Cortex of kidney (tissue), 1 donor: ENCODE results near the gene OR4D11.
"Not testable (repeated sequence)": the region's sequence is repeated elsewhere in the genome, so short reads cannot be mapped to it uniquely, and the experiment has no call there.

Source experiments
- DNase-seq: peaks from one replicate; lab custom pipeline; 2025; lab: John Stamatoyannopoulos, UW

The OR4D11 gene

DNA sequence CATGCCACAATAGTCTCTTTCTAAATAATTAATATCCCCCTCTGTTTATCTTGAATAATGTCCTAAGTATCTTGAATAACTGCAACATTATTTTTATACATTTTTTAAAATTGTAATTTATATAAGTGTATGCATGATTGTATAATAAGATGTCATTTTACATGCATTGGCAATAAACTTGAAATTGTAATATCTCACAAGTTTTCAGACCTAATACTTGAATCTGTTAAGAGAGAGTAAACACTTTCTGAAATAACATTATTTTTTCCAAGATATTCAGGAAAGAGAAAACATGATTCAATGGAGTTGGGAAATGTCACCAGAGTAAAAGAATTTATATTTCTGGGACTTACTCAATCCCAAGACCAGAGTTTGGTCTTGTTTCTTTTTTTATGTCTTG is at the start of gene OR4D11:
Gene OR4D11 (plus strand): TSS at position 301 of the 400 bp plus-strand sequence. CDS start 0 bp downstream, at position 301.
- DNase-seq, result no peak

DNA sequence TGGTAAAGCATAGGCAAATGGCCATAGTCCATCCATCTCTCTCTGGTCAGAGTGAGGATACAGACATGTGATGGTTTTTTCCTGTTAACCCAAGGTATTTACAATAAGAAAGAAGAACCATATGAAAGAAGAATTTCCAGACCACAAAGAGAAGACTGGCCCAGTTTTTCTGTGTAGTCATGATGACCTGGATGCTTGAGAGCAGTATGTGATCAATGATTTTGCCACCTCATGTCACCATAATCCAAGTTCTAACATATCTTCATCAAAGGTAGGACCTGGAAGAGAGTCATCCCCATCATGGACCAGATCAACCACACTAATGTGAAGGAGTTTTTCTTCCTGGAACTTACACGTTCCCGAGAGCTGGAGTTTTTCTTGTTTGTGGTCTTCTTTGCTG is 46.7 kb upstream of the OR4D11 start, which contains the start of gene OR4D6:
Gene OR4D6 (plus strand): TSS at position 301 of the 400 bp plus-strand sequence. CDS start 0 bp downstream, at position 301.
- no peak for DNase-seq

DNA sequence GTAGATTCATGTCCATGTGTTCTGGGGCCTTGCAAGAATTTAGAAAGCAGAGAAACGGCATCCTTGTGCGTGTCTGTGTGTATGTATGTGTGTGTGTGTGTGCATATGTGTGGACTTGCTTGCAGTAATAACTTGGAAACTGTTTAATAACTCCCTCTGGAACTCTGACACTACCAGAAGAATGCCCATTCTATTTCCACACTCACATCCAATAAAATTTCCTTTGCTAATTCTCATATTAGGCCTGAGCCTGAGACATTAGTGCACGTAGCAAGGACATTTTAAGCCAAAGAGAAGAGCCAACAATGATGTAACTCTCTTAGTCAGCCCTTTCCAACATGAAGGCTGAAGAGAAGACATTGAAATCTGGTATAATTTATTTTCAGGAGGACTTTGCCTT is 43.5 kb upstream of the OR4D11 start:
- no peak for DNase-seq

DNA sequence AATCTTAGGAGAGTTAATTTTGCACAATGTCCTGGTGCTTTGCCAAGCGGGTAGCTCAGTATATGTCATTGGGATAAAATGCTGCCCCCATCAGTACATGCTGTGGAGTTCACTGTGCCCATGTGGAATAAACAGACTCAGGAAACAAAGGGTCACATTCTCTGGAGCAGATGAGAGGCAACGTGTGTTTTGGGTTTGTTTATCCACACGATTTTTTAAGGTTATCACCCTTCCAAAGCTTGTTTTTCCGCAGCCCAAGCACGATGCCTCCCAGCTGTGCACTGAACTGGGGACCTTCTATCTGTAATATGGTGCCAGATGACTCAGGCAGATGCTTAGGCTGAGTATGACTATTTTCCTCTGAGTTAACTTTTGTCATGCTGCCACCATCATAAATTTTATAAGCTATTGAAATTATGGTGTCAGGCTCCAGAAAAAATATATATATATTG is 40.2 kb upstream of the OR4D11 start:
- DNase-seq, result no peak

DNA sequence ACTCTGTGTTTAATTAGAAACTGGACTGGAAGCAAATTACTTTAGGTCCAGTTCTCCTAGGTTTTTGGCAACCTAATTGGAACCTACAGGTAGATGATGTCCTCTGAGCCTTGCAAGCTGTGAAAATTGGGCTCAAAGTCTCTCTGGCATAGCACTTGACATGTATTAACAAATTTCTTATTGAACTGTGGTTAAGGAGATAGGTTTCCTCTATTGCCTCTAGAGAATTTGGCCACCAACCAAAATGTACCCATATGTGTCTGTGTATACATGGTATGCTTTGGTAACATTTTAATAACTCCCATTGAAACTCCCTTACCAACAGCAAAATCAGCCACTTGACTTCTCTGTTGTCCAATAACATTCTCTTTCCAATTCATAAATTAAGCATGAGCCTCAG is 30.4 kb upstream of the OR4D11 start, which contains the start of gene OR4D10:
Gene OR4D10 (plus strand): TSS at position 301 of the 400 bp plus-strand sequence. CDS start 4,115 bp downstream, outside the sequence.
- no peak for DNase-seq

DNA sequence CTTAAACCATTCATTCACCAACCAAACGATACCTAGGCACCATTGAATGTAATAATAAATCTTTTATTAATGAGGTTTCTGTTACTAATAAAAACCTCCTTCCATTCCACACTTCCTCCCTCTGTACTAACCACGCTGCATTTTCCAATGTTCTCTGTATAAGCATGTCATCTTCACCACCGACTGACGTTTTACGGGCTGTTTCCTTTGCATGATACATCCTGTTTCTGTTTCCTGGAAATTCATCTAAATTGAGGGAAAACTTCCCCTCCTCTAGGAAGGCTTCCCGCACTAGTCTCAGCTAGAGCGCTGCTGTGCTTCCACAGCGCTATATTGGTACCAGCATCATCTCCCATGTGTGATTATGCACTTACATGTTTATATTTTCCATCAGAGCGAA is 28.2 kb upstream of the OR4D11 start:
- no peak for DNase-seq

DNA sequence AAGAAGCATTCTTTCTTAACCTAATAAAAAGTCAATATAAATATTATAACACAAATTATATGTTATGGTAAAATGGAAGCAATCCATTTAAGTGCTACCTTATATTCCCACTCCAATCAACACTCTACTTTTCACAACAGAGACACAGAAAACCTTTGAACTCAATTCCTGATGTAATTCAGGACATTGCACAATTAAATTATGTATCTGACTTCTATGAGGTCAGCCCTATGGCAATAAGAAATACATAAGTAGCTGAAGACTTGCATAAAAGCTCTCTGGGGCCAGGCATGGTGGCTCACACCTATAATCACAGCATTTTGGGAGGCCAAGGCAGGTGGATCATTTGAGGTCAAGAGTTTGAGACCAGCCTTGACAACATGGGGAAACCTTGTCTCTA is 23.5 kb upstream of the OR4D11 start:
- no peak for DNase-seq

DNA sequence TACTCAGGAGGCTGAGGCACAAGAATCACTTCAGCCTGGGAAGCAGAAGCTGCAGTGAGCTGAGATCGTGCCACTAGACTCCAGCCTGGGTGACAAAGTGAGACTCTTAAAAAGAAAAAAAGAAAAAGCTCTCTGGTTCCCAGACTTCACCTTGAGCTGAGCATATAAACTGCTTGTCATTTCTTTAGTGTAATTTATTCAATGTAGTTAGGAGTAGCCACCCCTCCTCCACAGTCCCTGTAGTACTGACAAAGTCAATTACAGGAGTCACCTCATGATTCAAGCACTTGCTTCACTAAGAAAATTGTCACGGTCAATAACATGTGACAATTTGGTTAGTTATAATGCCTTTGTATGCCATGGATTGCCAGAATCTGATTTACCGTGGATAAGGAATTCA is 23.0 kb upstream of the OR4D11 start:
- DNase-seq, result no peak

DNA sequence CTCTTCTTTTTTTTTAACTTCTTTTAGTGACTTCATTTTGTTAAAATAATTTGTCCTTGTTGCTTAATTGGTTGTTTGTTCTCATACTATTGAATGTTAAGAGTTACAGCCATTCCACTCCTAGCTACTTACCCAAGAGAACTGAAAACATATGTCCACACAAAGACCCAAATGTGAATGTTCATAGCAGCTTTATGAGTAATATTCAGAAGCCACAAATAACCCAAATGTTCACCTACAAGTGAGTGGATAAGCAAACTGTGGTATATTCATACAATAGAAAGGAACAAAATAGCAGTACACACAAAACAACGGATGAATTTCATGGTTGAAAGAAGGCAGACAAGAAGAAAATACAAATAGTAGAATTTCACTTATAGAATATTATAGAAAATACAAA is 1.4 kb upstream of the OR4D11 start:
- DNase-seq, result no peak

DNA sequence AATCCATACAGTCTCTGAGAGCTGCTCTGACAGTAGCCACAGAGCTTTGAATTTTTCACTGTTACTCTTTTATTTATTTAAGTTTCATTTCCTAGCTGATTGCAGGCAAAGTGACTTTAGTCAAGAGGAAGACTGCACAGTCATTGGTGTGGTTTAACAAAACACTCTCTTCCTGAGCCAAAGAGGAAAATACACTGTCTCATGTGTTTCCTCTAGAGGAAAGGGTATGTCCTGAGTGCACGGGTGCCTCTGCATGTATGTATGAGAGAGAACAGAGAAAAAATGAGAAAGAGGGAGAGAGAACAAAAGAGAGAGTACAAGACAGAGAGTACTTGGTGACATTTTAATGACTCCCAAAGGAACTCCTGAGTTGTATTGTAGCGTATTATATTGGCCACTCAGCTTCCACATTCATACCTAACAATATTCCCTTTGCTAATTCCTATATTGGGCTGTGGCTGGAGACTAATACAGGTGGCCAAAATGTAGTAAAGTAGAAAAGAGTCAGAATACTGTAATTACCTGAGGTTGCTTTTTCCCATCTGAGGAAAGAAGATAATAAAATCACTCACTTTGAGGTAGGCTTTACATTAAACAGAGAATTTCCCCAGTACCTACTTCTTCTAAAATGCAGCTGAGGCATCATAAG is 7.7 kb downstream of the OR4D11 start, which contains the start of gene OR4D9:
Gene OR4D9 (plus strand): TSS at position 599 of the 649 bp plus-strand sequence. CDS start 3,374 bp downstream, outside the sequence.
- DNase-seq, result no peak

DNA sequence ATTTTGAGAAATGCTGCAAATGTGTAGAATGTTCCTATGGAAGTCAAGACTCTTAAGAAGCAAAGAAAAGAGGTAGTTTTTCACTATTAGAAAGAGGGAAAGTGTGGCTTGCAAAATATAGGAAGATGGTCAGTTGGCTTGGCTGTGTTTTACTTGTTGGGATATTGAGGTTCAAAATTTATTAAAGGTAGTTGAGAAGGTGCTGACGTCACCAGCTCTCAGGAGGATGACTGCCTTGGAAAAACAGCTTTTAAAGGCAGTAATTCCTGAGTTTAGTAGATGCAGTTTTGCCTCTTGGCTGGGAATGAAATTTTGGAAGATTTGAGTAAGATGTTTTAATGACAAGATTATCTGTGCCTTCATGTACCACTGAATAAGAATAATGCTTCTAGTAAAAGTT is 8.3 kb downstream of the OR4D11 start:
- no peak for DNase-seq

DNA sequence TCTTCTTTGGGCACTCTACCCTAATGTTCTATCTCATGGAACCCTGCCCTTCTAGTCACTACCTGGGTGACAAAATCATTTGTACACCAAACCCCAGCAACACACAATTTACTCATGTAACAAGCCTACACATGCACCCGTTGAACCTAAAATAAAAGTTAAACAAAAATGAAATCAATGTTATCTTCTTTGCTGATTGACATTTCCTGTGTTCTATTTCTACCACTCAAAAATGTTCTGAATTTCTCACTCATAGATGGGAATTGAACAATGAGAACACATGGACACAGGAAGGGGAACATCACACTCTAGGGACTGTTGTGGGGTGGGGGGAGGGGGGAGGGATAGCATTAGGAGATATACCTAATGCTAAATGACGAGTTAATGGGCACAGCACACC is 16.8 kb downstream of the OR4D11 start:
- not testable (repeated sequence) for DNase-seq

DNA sequence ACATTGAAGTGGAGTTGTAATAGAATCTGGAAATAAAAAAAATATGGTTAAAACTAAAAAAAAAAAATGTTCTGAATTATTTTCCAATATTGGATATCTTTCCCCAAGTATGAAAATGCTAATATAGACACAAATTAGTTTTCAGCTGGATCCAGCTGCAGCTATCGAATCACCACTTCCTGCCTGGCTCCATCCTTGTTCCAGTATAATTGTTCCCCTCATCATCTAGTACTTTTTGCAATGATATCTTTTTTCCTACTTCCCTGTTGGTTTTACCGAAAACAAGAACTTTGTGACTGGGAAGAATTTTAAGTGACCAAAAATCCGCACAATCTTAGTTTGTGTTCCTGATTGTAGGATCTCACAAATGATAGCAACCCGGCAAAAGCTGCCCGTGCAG is 17.4 kb downstream of the OR4D11 start:
- no peak for DNase-seq

DNA sequence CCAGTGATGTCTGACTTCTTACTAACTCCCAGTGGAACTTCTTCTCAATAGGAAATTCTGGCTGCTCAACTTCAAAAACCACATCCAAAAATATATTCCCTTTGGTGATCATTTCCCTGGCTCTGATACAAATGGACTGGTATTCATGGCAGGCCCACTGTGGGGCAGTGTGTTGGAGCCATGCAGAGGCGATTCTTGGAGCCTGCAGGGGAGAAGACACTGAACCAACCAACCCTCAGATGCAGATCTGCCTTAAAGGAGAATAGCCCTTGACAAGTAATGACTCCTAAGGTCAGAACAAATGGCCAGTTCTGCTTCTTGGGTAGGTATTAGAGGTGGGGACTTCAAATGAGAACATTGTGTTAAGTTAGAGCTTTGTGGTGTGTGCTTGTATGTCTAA is 20.2 kb downstream of the OR4D11 start:
- DNase-seq, result no peak

DNA sequence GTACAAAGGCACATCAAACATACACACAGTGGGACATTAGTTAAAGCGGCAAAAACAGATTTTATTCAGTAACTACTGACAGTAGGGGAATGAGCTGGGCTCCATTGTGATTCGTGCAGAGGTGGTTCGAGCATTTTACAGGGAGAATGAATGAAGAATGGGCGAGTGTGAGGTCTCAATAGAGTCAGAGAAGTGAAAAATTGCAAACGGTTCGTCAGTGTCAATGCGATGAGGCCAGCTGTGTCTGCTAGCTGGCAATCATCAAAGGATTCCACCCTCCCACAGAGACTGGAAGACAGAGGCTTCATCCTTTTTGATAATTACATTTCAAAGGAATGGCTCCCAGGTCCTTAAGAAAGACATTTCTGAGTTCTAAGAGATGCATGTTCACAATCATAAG is 25.3 kb downstream of the OR4D11 start:
- no peak for DNase-seq

DNA sequence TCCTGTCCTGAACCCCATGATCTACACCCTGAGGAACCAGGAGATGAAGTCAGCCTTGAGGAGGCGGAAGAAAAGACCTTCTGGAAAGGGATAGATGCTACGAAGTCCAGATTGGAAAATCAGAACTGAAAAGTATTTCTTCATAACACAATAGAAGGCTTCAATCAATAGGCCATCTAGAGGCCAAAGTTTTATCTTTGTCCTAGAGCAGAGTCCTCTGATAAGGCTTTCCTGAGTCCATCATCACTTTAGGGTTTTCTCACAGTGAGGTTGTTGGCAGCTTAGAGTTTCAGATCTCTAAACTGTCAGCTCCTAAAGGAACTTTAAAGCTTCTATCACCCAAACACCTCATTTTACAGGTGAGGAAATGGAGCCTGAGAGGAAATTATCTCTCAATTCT is 29.2 kb downstream of the OR4D11 start:
- DNase-seq, result no peak

DNA sequence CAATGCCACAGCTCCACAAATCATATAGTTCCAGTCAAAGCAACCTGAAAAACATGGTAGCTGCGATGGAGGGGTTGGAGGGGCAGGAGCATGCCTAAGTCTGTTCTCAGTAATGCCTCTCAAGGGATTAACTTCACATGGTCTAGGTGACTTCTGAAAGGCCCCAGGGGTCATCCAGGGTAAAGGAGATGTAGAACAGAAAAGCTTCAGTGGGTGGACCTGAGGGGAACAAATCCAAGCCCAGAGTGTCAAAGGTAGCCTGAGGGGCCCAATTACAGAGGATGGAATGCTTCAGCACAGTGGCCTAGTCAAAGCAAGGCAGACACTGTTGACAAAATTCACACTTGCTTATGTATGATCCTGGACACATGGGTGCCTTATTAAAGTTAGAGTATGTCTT is 31.3 kb downstream of the OR4D11 start:
- no peak for DNase-seq

DNA sequence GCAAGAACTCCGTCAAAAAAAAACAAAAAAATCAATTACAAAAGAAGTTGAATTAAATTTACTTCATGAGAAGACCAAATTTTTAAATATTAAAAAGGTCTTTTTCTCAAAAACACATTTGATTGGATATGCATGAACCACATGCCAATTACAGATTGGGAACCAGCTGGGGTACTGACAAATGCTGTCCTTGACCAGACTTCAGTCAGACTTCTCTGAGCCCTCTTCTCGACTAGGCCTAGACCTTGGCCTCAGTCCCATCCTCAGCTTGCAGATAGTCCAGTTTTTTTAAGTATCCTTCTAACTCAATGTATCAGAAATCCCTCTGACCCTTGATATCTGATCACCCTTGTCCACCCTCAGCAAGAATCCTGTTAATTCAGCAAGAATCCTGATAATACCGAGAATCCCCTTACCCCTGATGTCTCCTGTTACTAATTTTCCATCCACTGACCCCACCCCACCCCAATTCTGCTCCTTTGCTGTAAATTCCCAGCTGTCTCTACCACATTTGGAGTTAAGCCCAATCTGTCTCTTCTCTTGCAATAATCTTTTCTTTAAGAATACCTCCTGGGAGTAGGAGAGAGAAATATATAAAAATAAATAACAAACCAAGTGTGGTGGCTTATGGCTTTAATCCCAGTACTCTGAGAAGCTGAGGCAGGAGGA is 38.9 kb downstream of the OR4D11 start:
- no peak for DNase-seq

DNA sequence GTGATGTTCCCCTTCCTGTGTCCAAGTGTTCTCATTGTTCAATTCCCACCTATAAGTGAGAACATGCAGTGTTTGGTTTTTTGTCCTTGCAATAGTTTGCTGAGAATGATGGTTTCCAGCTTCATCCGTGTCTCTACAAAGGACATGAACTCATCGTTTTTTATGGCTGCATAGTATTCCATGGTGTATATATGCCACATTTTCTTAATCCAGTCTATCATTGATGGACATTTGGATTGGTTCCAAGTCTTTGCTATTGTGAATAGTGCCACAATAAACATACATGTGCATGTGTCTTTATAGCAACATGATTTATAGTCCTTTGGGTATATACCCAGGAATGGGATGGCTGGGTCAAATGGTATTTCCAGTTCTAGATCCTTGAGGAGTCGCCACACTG is 40.3 kb downstream of the OR4D11 start:
- DNase-seq, result not testable (repeated sequence)

DNA sequence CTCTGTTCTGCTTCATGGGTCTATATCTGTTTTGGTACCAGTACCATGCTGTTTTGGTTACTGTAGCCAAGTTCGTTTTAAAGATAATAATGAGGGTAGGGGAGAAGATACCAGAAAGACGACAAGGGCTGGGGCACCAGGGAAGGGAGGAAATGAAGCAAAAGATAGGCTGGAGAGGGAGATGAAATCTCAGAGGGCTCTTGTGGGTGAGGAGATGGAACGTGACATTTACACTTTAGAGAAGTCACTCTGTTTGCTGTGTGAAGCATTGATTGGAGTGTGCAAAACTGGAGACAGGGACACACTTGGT is 41.4 kb downstream of the OR4D11 start:
- no peak for DNase-seq

DNA sequence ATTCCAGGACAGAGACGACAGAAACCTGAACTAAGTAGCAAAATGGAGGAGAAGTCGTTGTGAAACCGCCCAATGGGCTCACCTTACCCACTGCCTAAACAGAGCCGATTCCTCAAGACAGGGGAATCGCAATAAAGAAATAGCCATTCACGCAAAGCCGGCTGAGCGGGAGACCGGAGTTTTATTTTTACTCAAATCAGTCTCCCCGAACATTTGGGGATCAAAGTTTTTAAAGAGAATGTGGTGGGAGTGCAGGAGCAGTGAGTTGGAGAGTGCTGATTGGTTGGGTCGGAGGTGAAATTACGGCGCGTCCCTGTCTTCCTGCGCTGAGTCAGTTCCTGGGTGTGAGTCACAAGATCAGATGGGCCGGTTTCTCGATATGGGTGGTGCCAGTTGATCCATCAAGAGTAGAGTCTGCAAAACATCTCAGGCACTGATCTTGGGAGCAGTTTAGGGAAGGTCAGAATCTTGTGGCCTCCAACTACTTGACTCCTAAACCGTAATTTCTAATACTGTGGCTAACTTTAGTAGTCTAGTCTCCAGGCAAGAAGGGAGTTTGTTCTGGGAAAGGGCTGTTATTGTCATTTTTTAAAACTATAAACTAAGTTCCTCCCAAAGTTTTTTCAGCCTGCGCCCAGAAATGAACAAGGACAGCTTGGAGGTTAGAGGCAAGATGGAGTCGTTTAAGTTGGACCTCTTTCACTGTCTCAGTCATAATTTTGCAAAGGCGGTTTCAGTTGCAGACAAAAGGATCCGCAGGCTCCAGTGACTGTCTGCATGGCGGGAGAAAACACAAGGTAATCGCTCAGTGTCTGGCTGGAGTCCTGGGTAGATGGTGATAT is 42.0 kb downstream of the OR4D11 start:
- no peak for DNase-seq

DNA sequence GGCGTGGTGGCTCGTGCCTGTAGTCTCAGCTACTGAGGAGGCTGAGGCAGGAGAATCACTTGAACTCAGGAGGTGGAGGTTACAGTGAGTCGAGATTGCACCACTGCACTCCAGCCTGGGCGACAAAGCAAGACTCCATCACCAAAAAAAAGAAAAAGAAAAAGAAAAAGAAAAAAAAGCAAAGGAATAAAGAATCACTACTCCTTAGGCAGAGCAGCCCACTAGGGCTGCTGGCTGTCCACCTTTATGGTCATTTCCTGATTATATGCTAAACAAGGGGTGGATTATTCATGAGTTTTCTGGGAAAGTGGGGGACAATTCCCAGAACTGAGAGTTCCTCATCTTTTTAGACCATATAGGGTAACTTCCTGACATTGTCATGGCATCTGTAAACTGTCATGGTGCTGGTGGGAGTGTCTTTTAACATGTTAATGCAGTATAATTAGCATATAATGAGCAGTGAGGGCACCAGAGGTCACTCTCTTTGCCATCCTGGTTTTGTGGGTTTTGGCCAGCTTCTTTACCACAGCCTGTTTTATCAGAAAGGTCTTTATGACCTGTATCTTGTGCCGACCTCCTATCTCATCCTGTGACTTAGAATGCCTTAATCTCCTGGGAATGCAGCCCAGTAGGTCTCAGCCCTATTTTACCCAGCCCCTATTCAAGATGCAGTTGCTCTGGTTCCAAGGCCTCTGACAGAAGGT is 44.4 kb downstream of the OR4D11 start:
- DNase-seq, result not testable (repeated sequence)
